GM19452 (cell line): ENCODE results near the gene PSD4.

Experiments used
- ATAC-seq: cut with Tn5 transposase; IDR thresholded peaks from one replicate; pipeline ENCODE4 v1.9.1; 2021; ENCODE audit not compliant: unreplicated experiment

PSD4 gene

DNA sequence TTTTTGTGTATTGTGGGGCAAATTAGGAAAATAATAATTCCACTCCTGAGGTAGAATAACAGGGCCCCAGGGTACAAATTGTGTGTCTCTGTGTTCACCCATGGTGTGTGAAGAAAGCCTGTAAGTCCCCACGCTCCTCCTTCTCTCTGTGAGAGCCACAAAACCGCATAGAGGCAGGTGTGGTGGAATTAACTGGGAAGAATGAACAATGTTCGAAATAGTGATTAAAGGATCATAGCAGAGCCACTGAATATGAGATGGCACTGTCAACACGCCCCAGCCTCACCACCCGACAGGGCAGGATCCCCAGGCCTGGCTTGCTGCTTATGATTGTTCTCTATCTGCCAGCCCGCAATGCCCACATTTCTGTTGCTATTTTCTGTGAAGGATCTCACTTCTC is 32.3 kb upstream of the PSD4 start:
- no peak for ATAC-seq

- ATAC-seq, result no peak
These were observed 31.5 kb upstream of the PSD4 start for GRCh38 chr2:113142290-113142689.

DNA sequence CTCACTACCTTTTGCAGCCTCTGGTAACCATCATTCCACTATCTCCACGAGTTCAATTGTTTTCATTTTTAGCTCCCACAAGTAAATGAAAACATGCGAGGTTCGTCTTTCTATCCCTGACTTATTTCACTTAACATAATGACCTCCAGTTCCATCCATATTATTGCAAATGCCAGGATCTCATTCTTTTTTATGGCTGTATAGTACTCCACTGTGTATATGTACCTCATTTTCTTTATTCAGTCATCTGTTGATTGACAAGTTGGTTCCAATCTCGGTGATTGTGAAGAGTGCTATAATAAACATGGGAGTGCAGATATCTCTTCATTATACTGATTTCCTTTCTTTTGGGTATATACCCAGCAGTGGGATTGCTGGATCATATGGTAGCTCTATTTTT is 29.5 kb upstream of the PSD4 start:
- no peak for ATAC-seq

DNA sequence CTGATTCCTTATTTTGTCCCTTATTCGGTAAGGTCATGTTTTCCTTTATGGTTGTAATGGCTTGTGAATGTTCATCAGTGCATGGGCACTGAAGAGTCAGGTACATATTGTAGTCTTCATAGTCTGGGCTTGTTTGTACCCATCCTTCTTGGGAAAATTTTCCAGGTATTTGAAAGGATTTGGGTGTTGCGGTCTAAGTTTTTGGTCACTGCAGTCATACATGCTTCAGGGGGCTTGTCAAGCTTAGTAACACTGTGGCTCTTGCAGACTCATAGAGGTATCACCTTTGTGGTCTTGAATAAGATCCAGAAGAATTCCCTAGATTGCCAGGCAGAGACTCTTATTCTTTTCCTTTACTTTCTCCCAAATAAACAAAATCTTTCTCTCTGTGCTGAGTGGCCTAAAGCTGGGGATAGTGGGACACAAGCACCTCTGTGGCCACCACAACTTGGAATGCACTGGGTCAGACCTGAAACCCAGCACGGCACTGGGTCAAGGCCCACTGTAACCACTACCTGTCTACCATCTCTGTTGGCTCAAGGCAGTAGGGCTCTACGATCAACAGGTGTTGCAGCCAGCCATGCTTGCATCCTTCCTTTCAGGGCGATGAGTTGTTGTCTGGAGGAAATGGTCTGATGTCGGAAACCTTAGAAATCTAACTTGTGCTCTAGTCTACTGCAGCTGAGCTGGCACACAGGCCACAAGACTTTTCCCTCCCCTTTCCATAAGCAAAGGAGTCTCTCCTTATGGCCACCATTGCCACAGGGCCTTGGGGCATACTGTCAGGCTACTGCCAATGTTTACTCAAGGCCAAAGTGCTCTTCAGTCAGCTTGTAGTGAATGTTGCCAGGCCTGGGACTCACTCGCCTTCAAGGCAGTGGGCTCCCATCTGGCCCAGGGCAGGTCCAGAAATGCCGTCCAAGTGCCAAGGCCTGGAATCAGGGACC is 24.9 kb upstream of the PSD4 start:
- no peak for ATAC-seq

- ATAC-seq, result no peak
These were observed 24.1 kb upstream of the PSD4 start for GRCh38 chr2:113149553-113150257.

DNA sequence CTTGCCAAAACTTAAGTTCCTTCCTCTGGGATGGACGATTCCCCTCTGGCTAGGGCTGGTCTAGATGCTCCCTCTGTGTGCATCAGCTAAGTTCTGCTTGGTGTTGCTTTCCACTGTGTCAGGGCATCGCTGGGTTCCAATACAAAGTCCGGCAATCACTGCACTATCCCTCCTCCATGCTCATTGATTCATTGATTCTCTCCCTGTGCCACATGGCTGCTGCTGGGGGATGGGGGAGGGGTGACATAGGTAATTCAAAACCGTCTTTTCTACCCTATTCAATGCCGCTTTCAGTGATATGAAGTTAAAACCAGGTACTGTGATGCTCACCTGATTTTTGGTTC is 23.5 kb upstream of the PSD4 start:
- ATAC-seq, result no peak

- ATAC-seq, result no peak
These were observed 18.4 kb upstream of the PSD4 start for GRCh38 chr2:113155331-113155730.

DNA sequence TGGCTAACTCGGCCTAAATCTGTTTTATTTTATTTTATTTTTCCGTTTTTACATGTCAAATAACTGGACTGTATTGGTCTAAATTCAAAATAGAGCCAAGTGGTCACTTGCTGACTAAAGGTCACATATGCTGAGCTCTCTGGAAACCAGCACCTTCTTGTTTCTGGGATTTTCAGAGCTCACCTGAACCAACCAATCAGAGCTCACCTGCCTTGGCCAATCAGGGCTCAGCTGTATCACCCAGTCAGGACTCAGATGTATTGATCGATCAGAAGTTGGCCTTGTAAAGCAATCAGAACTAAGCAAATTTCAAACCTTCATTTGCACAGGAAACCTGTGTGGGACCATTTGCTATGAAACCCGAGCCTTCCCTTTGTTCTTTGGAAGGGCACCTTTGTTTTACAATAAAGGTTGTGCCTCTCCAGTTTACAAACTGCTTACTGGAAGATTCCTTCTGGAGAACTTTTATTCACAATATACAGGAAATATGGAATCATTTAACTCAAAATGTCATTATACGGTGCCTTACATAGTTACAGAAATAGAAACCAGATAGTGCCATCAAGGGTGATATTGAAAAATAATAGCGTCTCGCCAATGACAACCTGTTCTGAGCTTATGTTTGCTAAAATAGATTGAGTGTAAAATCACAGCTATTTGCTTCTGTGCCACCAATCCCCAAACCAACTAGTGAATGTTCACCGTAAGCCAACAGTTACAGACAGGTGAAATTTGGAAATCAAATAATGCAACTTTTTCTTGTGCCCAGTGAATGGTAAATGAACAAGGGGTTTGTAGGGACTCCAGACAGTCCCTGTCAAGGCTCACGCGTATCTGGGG is 17.3 kb upstream of the PSD4 start:
- ATAC-seq, result no peak

- ATAC-seq, result peak; percentile 64
These were observed 16.5 kb upstream of the PSD4 start for GRCh38 chr2:113157118-113157896.

DNA sequence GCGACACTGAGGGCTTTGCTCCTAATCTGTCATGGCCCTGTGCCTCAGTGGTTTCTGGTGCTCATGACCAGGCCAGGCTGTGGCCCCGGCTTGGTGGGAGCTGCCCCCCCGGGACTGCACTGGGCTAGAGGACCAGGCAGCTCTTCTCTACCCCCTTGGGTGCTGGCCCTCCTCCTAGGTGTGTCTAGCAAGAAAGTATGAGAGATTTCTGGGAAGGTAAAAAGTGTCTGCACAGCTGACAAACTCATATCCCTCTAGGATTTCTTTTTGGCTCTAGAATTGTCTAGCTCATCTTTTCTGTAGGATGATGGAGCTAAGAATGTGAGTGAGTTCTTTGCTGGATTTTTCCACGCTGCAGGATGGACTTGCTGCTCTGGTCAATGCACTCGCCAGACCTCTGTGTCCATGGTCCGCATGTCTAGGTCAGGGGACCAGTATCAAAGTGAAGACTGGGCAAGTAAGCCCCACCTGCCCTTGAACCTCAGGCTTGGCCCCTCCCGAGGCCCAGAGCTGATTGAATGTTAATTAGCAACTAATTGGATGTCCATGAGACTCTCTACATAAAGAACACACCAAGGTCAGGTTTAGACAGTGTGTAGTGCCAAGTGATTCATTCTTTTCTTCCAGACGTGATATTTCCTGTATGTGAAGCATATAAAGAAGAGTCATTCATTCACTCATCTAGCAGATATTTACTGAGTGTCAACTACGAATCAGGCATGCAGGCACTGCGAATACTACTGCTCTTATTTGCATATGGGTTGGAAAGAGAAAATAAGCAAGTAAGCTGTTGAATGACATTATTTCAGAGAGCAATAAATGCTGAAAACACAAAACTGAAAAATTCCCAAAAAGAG is 15.6 kb upstream of the PSD4 start:
- no peak for ATAC-seq

DNA sequence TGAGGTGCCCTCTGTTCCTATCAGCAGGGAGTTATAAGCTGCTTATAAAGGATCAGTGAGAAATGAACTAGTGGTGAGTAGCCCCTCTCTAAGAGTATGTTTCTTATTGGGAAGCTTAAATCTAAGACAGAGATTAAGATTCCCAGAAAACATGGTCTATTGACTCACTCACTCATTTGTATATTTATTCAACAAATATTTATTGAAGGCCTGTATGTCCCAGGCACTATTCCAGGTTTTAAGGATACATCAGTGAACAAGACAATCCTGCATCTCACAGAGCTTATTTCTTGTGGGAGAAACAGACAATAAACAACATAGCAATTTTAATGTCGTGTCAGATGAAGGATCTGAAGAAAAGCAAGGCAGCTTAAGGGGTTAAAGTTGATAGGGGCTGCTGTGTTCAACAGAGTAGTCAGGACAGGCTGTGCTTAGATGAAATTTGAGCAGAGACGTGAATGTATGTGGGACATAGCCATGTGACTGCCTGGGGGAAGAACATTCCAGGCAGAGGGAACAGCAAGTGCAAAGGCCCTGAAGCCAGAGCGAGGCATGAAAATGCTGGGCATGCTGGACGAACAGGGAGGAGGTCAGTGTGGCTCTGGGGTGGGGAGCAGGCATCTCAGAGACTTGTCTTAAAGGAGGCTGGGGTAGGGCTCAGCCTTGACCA is 14.8 kb upstream of the PSD4 start:
- ATAC-seq, result no peak

- no peak for ATAC-seq
These were observed 13.5 kb upstream of the PSD4 start for GRCh38 chr2:113160248-113160647.

DNA sequence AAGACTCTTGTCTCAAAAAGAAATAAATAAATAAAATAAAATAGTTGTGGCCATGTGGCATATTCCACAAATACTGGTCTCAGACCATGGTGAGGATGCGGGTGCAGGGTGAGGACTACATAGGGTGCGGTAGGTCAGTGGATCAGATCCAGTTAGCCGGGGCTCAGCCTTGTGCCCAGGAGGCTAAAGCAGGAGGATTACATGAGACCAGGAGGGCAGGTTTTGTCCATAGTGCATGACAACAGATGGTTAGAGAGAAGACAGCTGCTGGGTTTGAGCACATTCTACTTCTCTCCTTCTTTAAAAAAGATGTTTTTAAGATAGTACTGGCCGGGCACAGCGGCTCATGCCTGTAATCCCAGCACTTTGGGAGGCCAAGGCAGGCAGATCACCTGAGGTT is 12.8 kb upstream of the PSD4 start:
- ATAC-seq, result no peak

DNA sequence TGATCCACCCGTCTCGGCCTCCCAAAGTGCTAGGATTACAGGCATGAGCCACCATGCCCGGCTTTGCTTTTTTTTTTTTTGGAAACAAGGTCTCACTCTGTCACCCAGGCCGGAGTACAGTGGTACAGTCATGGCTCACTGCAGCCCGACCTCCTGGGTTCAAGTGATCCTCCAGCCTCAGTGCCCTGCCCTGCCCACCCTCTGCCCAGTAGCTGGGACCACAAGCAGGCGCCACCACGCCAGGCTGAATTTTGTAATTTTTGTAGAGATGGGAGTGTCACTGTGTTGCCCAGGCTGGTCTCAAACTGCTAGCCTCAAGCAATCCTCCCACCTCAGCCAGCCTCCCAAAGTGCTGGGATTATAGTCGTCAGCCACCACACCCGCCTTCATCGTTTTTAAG is 11.6 kb upstream of the PSD4 start:
- ATAC-seq, result no peak

DNA sequence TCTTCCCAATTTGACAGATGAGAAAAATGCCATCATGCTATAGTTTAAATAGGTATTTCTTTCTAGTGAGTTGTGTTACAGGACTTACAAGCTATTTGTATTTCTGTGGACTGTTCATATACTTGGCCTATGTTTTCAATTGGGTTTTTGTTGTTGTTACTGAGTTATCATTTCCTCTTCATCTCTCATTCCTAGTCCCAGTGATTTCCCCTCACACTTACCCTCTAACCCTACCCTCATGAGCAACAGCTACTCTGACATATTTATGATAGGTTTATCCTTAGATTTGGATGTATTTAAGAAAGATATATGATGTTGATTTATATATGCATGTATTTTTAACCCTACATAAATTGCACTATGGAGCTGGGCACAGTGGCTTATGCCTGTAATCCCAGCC is 10.9 kb upstream of the PSD4 start:
- ATAC-seq, result no peak

- no peak for ATAC-seq
These were observed 9.4 kb upstream of the PSD4 start for GRCh38 chr2:113164215-113164929.

GRCh38 chr2:113164930-113165585 is 8.7 kb upstream of the PSD4 start:
- no peak for ATAC-seq

DNA sequence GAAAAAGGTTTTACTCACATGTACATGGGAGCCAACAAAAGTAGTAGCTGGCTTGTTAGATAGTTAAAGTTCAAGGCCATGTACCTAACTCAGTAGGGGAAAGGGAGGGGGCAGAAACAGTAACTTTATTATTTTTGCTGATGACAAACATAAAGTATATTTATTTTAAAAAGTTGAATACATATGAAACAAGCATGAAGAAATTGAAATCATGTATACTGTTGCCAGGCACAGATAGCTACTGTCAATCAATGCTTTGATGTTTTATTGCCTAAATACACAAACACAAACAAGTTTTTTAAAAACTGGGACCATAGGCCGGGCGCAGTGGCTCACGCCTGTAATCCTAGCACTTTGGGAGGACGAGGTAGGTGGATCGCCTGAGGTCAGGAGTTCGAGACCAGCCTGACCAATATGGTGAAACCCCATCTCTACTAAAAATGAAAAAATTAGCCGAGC is 7.6 kb upstream of the PSD4 start:
- no peak for ATAC-seq
